ENCODE results near the gene ADD1. TPM values are rescaled to one million over a fixed set of nuclear protein-coding genes. Genes with fewer than 3 reads are reported as not detected.
A peak's percentile ranks its signal among the peaks of the same experiment; 100 is the strongest.

ADD1 gene
- total RNA-seq, 4 donors from 2014 or later, result 122 to 299 (median 196) TPM

GRCh38 chr4:2805712-2806389, 37.8 kb upstream of the ADD1 start:
- WGBS, result 39% methylated on average over 8 of the region's 20 CpGs
- Histone ChIP-seq H3K27me3 (no peaks in the 10 kb centered on the region), H3K27ac (peak overlapping the region; percentile 81), H3K4me3 (peak overlapping the region; percentile 17), H3K4me1 (peaks cover 94% of the 10 kb centered on the region), H3K9me3 (no peaks in the 10 kb centered on the region), H3K36me3 (no peaks in the 10 kb centered on the region)
- no peak for TF ChIP-seq CTCF (IDR thresholded peaks at IDR 0.05)
- no peak for TF ChIP-seq EP300 (IDR thresholded peaks at IDR 0.05)
- no peak for TF ChIP-seq POLR2AphosphoS5 (IDR thresholded peaks at IDR 0.05)
- no peak for TF ChIP-seq POLR2A (IDR thresholded peaks at IDR 0.05)
- DNase-seq (ENCODE audit: low spot score in 2 of 2), result peak in 1 of 2 donors; percentile 84

- peak in 1 of 2 donors; percentile 72 for DNase-seq (ENCODE audit: low spot score in 2 of 2)
- Histone ChIP-seq H3K4me3 (peak overlapping the region; percentile 17), H3K36me3 (no peaks in the 10 kb centered on the region), H3K27me3 (no peaks in the 10 kb centered on the region), H3K9me3 (no peaks in the 10 kb centered on the region), H3K27ac (peak overlapping the region; percentile 81), H3K4me1 (peaks cover 94% of the 10 kb centered on the region)
- no peak for TF ChIP-seq CTCF (IDR thresholded peaks at IDR 0.05)
- TF ChIP-seq POLR2AphosphoS5 (IDR thresholded peaks at IDR 0.05), result peak in 1 of 3 donors; percentile 26
- 43% methylated on average over 20 of the region's 28 CpGs for WGBS
Measured at GRCh38 chr4:2806390-2807355, 37.0 kb upstream of the ADD1 start.

- Histone ChIP-seq H3K27me3 (no peaks in the 10 kb centered on the region), H3K9me3 (no peaks in the 10 kb centered on the region), H3K4me1 (peaks cover 96% of the 10 kb centered on the region), H3K27ac (peak overlapping the region; percentile 81), H3K36me3 (no peaks in the 10 kb centered on the region), H3K4me3 (no peak overlapping the region)
- no peak for TF ChIP-seq POLR2AphosphoS5 (IDR thresholded peaks at IDR 0.05)
- no peak for TF ChIP-seq POLR2A (IDR thresholded peaks at IDR 0.05)
- no peak for TF ChIP-seq CTCF (IDR thresholded peaks at IDR 0.05)
- TF ChIP-seq EP300 (IDR thresholded peaks at IDR 0.05), result no peak
- 86% methylated on average over 12 of the region's 13 CpGs for WGBS
- no peak for DNase-seq (ENCODE audit: low spot score in 2 of 2)
Measured at GRCh38 chr4:2807571-2807970, 36.1 kb upstream of the ADD1 start.

- Histone ChIP-seq H3K27ac (no peak overlapping the region), H3K4me1 (peaks cover 95% of the 10 kb centered on the region)
Measured at GRCh38 chr4:2808001-2808400, 35.6 kb upstream of the ADD1 start.

More at GRCh38 chr4:2808001-2808400, 35.6 kb upstream of the ADD1 start:
- Histone ChIP-seq H3K4me3 (no peak overlapping the region), H3K9me3 (no peaks in the 10 kb centered on the region), H3K36me3 (no peaks in the 10 kb centered on the region), H3K27me3 (no peaks in the 10 kb centered on the region)
- TF ChIP-seq CTCF (IDR thresholded peaks at IDR 0.05) (no peak), POLR2AphosphoS5 (IDR thresholded peaks at IDR 0.05) (no peak), EP300 (IDR thresholded peaks at IDR 0.05) (no peak), POLR2A (IDR thresholded peaks at IDR 0.05) (no peak)
- DNase-seq (ENCODE audit: low spot score in 2 of 2), result no peak
- 99% methylated on average over 5 of the region's 7 CpGs for WGBS

All from suprapubic skin (tissue), 4 donors.